ENCODE measurements around the gene MYO16. TPM values are rescaled to one million over a fixed set of nuclear protein-coding genes. Genes with fewer than 3 reads are reported as not detected.
"Not testable (repeated sequence)": the region's sequence is repeated elsewhere in the genome, so short reads cannot be mapped to it uniquely, and the experiment has no call there.

MYO16 gene
- total RNA-seq, 1 donor from 2014 or later = not detected

DNA sequence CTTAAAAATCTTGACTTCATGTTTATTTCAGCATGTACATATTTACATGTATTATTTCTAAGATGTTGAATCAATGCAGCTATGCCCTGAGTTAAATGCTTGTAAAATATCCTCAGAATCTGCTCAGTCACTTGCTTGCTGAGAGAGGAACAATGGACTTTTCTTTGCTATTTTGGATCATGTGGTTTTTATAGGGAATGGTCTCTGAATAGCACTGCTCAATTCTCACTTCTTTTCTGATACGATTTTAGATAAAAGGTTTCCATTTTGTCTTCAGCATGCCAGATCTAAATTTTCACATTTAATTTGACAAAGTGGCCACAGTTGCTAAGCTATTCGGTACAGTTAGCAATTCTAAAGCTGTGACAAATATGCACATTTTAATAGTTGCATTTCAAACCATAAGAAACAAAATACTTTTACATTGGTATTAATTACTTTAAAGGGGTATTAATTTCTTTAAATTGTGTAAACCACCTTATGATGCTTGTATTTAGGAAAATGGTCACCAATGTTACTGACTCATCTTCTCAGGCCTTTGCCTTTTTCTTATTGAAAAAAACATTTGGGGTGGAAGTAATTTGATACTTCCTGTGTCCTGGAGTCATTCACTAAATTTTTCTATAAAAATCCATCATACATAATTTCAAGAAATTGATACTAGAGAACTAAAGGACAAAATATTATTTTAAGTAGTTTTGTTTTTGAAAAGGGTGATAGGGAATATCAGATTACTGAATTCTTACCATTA, 113.5 kb downstream of the MYO16 start:
- DNase-seq (ENCODE audit: low read depth in 2 of 2) = no peak

DNA sequence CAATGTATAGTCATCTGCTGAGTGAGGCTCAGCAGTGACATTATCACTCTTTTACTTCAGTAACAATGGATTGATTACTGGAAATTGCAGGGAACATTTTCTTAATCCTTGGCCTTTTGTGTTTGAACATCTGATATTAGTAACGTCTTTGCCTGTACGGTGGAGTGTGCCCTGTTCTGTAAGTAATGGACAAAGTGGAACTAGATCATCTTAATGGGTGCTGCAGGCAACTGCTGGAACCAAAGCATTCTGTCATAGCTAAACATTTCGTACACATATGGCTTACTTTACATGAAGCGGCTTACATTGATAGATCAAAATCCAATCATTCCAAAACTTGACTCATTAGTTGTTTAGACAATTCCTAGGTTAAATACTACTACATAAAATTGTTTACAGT, 114.1 kb downstream of the MYO16 start:
- no peak for DNase-seq (ENCODE audit: low read depth in 2 of 2)

DNA sequence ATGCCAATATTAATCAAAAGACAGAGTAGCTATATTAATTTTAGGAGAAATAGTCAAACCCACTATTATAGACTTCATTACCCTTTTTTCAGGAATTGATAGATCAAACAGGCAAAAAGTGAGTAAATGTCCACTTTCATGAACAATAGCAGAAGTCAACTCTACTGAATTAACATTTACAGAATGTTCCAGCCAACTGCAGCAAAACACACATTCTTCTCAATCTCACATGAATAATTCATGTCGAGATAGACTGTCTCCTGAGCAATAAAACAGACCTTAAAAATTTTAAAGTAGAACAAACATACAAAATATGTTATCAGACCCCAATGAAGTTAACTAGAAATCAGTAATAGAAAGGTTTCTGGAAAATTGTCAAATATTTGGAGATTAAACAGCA, 118.4 kb downstream of the MYO16 start:
- no peak for DNase-seq (ENCODE audit: low read depth in 2 of 2)

DNA sequence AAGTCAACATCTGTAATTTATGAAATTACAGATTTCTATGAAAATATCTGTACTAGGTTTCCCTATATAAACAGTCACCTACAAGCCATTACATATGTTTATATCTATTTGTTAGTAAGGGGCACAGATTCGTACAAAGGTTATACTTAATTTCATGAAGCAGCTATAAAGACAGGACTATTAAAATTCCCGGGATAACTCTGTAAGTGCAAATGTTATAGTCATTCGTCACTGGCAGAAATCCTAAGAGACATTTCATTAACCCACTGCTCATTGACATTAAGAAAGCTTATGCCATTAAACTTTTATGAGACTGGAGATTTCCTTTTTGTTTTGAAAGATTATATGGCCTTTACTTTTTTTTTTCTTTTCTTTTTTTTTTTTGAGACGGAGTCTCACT, 122.9 kb downstream of the MYO16 start:
- no peak for DNase-seq (ENCODE audit: low read depth in 2 of 2)

DNA sequence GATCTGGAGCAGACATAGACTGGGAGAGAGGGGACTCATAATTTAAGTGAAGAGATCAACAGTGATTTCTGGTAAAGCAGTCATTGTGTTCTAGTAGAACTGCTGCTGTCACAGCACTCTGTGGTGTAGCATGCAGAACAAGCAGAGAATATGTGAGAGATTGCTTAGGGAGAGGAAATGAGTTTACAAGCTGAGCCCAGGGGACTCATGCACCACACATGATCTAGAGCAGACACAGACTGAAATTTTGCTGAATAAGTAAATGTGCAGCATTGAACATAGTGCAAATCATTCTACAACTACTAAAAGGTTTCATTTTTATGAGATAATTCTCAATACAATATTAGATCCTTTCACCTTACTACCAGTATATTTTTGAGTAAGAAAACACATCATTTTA, 125.7 kb downstream of the MYO16 start:
- no peak for DNase-seq (ENCODE audit: low read depth in 2 of 2)

DNA sequence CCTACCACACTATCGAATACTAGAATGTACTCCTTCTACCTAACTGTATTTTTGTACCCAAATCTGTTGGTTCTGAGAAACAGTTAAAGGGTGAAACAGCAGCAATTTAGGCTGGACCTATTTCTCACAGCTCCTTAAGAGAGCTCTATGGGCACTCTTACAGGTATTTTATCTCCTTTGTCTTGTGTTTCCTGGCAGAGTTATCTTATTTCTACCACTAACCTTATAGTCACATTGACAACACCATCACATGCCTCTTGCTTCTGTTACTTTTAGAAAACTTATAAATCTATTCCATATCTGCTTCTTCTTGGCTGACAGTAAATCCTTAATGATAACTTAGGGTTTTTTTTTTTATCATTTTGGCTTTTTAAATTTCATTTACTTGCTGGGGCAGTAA, 130.7 kb downstream of the MYO16 start:
- DNase-seq (ENCODE audit: low read depth in 2 of 2) = no peak

DNA sequence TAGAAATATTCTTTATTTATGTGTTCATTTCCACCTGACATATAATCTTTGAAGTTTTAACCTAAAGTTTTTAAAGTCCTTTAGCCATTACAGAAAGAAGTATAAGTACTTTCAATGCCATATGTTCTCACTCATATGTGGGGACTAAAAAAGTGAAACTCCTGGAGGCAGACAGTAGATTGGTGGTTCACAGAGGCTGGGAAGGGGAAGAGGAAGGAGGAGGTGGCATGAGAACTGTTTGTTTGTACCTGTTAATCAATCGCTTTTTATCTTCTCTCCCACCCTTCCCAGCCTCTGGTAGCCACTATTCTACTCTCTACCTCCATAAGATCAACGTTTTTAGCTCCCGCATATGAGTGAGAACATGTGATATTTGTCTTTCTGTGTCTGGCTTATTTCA, 131.1 kb downstream of the MYO16 start:
- no peak for DNase-seq (ENCODE audit: low read depth in 2 of 2)

DNA sequence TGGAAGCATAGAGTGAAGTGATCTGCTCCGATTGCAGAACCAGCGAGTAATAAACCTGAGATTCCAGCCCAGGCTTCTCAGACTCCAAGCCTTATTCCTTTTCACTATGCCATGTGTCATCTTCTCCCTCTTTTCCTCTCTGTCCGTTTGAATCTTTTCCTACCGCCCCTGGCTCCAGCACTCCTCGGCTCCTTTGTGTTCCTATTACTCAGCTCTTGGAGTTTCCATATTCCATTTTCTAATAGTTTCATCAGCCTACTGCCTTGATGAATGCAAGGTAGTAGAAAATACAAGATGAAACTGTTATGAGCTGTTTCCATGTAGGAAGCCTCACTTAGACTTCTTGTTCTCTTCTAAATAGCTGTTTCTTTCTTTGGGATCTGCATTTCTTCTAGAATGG, 138.6 kb downstream of the MYO16 start:
- no peak for DNase-seq (ENCODE audit: low read depth in 2 of 2)

DNA sequence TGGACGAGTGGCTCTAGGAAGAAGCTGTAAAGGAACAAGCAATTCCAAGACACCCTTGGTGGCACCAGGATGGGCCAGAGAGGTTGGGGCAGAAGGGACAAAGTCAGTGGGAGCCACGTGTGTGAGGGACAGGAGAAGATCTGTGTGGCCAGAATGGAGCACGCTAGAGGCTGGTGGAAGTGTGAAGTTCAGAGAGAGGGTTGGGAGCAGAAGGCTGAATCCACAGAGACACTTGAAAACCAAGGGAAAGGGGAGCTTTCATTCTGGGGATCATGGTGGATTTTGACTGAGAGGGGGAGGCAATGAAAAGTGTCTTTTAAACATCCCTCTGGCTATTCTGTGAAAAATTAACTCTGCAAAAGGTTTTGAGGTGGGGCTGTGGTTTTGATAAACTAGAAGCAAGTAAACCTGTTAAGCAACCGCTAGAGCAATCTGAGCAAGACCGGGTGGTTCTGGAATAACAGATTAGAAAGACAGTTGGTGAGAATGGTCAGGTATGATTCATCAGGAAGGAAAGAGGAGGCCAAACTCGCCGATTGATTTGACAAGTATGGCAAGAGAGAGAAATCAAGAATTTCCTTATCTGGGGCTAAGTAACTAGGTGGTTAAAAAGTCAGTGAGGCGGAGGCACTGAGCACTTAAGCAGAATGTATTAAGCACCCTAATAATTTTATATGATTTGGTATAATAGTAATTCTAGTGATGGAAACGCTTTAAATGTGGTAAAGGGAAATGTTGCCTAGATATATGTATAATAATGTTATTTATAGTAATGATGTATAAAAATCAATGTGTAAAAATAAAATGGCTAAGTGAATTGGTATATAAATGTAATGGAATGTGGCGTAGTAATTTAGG, 140.0 kb downstream of the MYO16 start:
- DNase-seq (ENCODE audit: low read depth in 2 of 2) = no peak

DNA sequence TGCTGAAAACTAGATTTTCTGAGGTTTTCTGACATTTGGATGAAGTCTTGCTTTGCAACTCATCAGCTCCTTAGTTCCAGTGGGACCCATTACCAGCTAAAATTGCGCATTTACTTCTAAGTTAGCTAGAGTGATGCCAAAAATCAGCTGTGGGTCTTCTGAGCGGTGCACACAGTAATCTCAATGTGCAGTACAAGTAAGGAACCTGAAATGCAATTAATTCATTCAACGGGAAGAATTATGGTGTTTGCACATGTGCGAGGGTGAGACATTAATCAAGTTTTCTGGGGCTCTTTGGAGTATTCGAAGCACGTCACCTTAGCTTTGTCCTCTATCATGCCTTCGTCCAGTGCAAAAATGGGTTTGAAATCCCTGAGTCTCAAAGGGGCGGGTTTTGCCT, 146.2 kb downstream of the MYO16 start:
- DNase-seq (ENCODE audit: low read depth in 2 of 2) = no peak

DNA sequence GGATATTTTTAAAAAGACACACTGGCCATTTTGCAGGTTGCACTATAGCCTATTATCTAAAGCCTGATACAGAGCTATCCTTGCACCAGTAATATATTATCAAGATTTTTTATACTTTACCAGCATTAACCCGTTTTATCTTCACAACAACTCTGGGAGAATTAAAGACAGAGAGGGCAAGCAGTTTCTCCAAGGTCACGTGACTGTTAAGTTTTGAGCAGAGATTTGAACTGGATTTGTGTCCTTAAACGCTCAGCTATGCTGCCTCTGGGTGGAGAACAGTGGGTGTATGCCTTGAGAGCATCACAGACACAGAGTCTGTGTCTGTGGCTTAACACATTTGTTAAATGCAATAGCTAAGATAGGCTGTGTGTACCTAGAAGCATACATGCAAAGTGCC, 147.2 kb downstream of the MYO16 start:
- no peak for DNase-seq (ENCODE audit: low read depth in 2 of 2)

DNA sequence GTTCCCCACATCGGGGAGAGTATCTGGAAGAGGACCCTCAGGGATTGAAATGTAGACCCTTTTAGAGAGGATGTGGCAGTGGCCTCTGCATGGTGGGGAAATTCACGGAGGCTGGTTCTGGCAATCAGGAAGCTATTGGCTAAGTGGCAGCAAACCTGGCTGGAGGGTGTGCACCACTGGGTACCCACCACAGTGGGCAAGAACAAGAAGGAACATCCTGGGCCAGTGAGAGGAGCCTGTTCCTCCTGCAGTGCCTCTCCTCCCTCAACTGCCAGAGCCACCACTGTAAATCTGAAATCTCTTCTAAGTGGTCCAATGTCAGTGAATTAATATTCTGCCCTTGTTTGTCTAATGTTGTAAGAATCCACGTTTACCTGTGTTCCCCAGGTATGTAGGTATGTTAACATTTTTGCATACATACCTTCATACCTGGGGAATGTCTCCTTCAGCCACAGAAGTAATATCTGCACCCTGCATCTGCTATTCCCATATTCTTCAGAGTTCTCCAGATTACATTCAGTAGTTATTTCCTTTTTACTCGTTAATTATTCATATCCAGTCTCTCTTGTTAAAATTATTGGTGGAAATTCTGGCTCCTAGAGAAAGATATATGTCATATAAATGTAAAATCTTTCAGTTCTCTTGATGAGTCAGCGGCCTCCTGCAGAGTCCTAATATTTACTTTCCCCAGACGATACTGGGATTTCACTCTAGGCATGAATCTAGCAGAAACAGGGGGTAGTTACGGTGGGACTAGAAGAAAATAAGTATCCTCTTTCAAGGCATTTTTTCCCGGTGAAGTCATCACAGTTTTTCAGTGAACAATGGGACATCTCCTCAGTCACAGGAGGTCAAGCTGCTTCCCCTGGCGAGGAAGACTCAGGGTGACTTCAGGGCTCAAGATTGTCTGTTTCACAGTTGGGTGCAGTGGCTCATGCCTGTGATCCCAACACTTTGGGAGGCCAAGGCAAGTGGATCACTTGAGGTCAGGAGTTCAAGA, 148.3 kb downstream of the MYO16 start:
- DNase-seq (ENCODE audit: low read depth in 2 of 2) = no peak

DNA sequence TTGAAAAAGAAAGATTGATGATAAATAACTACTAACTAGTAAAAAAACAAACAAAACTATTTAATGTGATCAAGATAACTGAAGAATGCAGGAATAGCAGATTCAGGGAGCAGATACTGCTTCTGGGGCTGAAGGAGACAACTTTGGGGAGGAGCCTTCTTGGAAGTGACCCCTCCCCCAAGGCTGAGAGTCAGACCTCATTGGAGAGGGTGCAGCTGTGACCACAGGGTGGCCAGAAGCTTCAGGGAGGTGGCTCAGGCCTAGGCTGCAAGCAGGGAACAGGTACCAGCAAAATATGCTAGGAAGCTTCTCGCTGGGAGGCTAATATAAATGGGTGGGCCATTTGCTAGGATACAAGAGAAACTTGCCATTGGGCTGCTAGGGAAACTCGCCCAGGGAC, 149.9 kb downstream of the MYO16 start:
- no peak for DNase-seq (ENCODE audit: low read depth in 2 of 2)

DNA sequence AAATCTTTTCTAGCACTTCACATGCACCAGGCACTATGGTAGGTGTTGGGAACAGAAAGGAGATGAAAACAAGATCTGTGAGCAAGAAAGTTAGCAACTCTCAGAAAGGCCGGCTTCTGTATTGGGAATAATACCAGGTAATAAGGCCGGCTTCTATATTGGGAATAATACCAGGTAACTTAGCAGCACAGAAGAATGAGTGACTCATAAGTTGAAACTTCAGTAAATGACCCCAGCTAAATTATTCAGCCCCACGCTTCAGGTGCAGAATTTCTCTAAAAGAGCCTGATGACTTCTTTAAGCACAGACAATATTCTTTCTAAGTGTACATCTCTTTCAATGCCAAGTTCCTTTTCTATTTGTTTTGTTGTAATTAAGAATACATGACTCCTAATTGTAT, 151.3 kb downstream of the MYO16 start:
- no peak for DNase-seq (ENCODE audit: low read depth in 2 of 2)

DNA sequence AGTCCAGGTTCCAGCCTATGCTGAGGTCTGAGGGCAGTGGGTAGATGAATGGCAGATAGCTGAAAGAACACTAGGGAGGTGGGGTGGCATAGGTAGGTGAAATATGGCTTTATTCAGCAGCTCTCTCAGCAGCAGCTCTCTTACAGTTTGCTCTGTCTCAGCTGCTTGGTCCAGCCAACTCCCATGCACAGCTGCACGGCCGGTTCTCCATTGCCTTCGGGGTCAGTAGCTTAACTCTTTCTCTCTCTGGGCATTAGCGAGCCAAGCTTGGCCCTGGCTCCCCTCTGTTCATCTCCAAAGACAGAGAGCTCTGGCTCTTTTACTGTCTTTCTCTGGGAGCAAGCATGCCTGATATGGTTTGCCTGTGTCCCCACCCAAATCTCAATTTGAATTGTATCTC, 151.9 kb downstream of the MYO16 start:
- DNase-seq (ENCODE audit: low read depth in 2 of 2) = no peak

DNA sequence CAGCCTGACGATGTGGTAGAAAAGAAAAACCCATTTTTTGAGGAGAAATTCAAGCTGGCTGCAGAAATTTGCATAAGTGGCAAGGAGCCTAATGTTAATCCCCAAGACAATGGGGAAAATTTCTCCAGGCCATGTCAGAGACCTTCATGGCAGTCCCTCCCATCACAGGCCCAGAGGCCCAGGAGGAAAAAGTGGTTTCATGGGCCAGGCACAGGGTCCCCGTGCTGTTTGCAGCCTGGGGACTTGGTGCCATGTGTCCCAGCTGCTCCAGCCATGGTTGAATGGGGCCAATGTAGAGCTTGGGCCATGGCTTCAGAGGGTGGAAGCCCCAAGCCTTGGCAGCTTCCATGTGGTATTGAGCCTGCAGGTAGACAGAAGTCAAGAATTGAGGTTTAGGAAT, 153.1 kb downstream of the MYO16 start:
- DNase-seq (ENCODE audit: low read depth in 2 of 2) = not testable (repeated sequence)

DNA sequence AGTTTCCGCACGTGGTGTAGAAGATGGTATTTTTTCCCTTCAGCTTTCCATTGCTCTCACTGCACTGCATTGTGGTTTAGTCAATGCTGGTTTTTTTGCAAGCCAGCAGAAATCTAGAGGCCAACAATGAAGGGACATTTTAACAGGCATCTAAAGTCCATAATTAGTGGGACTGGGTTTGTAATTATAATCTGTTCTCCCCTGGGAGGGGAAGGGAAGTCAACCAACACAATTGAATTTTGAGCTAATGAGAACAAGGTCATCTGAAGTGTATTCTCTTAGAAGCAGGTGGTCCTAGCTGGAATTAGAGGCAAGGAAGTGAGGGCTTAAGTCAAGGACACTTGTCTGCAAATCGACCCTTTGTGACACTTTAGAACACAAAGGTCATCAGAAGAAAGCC, 156.4 kb downstream of the MYO16 start:
- no peak for DNase-seq (ENCODE audit: low read depth in 2 of 2)

DNA sequence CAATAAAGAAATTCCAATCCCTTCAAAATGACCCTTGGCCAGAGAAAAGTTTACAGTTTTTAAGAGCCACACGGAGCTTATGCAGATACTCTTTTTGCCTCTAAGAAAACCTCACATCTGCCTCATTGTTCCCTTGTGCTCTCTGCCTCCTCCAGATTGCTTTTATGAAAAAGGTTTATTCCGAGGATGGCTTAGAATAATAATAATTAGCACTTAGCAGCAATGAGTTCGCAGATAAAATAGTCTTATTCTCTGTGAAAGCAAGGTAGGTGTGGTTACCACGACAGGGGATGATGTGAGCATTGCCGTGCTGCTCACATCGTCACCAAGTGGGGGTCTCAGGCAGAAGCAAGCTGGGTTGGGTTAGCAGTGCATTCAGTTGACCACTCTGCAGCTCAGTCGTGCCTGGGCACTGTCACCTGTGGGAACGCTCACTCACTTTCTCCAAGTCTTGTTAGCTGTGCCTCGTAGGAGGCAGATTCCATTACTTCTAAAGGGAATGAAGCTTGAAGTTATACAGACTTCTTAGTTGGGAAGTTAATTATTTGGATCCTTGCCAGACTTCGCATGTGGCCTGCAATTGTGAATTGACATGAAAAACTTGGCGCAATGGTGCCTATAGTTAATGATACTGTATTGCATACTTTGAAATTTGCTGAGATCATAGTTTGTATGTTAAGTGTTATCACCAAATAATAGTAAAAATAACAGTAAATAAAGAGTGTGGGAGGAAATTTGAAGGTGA, 157.2 kb downstream of the MYO16 start:
- no peak for DNase-seq (ENCODE audit: low read depth in 2 of 2)

DNA sequence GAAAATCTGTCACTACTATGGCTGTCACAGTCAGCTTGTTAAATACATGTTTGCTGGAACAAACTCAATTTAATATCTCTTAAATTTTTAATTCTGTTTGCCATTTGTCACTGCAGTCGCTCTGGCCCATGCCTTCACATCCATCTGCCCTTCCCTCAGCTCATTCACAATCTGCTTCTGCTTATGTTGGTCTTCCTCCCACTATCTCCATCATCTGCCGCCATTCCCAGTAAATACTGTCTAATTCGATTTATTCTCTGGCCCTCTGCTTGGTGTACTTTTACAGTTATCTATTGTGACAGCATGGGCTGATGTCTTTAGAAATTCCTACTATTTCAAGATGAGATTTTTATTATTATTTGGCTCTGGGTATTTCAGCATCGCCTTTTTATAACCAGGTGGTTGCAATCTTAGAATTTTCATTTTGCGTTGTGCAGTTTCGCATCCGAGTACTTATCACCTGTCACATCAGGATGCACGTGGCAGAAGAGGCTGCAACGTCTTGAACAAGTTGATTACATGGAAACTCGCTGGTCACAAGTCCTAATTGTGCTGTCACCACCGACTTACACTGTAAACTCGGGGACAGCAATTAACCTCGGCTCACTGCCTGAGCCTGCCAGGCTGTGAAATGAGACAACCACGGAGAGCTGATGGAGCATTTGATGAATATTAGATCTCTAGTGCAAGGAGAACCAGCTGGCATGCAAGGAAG, 158.4 kb downstream of the MYO16 start:
- no peak for DNase-seq (ENCODE audit: low read depth in 2 of 2)

DNA sequence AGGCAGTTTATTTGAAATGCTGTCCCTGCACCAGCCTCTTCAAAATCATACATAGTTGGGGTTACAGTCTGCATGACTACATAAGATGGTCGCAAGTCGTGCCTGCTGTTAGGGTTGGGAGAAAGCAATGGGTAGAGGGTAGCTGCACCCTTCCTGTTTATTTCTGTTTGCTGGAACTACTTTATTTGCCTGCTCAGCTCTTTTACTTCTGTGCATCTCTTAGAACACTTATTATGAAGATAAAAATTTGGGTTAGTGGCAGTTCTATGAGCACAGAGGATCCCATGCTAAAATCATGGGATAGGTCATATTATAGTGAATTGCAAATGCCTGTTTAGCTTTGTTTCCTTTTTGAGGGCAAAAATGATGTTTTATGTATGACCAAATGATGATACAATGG, 160.1 kb downstream of the MYO16 start:
- DNase-seq (ENCODE audit: low read depth in 2 of 2) = no peak

All from lung microvascular endothelial cell (primary cell).